Stimulated activated CD4-positive, alpha-beta T cell treated with anti-CD3 and anti-CD28 coated beads, Interleukin-15, amount 100 ng/mL, for 48 hours (primary cell): ENCODE data around the gene MST1R.
"Not testable (repeated sequence)": the region's sequence is repeated elsewhere in the genome, so short reads cannot be mapped to it uniquely, and the experiment has no call there.

Source experiments
- DNase-seq, 2 donors: peaks; one replicate each; pipeline ENCODE4 v3.0.0-alpha.2; 2020; ENCODE audit warnings: low read depth in 2 of 2

Gene MST1R

DNA sequence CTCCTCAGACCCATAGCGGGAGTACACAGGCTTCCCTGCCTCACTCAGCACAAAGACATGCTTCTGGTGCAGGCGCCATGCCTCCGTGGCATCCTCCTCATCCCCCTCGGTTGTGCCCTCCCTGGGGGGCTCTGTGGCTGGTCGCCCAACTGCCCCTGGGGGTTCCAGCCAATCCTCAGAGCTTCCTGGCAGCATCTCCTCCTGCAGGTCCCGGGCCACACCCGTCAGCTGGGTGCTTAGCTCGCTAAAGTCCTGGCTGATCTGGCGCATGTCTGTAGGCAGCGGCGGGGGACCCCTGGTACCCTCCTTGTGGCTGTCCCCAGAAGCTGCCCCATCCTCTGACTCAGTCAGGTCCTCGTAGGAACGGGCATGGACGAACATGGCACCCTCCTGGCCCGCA is 7.9 kb upstream of the MST1R start:
- DNase-seq: no peak

DNA sequence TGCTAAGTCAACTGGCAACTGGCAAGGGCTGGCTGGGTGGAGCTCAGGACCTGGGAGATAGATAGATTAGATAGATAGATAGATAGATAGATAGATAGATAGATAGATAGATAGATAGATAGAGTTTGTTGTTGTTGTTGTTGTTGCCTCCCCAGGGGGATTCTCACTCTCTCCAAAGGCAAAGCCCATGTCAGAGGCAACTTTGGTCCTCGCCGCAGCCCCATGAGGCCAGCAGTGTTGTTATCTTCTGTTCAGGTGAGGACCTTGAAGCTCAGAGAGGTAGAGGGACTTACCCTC is 7.4 kb upstream of the MST1R start:
- no peak for DNase-seq

DNA sequence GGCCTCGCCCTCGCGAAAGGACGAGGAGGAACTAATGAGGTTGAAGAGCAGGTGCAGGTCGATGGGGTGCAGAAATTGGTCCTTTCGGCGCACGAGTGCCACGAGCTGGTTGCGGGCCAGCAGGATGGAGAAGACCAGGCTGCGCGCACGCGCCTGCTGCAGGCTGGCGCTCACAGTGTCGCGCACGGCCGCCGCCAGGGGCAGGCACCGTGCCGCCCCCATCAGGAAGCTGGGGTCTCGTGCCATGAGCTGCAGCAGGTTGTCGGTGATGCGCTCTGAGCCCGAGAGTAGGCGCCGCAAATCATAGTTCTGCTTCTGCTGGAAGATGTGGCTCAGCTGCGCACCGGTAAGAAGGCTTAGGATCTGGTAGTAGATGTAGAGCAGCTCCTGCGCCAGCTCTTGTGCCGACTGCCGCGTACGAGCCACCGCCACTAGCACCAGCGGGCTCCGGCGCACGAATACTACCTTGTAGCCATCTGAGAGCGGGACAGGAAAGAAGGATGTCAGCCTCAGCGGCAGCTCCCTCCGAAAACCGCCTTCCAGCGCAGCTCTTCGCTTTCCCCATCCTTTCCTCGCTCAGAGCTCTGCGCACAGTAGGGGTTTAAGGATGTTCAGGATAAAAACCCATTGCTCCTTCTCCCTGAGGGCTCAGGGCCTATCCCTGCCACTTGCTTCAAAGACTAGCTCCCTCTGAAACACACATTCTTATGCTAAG is 6.9 kb upstream of the MST1R start:
- DNase-seq: no peak

DNA sequence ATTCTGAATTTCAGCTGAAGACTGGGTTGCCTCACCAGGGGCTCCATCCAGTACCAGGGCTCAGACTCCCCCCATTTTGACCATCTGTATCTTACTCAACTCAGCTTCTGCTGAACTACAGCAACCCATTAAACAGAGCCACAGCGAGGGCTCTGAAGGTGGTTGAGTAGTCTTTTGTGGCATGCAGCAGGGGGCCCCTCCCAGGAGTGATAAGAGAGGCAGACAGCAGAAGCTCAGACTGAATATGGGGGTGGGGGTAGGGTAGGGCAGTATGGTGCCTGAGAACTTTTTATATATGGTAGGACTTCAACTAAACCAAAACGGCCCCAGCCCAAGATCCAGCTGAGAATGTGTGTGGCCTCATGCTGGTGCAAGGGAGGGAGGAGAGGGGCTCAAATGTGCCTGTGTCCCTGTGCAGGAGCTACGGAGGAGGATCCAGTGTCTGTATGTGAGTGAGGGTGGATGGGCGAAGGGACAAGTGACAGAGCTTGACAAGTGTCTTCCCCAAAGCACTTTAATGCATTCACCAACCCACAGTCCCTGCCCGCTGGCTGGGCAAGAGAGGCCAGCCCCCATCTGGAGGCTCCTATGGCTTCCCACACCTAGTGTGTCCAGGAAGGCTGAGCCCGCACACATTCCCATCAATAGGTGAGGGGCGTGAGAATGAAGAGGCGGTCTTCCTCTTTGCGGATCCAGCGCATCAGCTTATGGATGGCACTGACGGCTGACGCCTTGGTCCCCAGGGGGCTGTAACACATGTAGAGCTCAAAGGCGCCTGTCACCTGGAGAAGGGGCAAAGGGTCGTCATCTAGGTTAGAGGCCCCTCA is 4.9 kb upstream of the MST1R start:
- no peak for DNase-seq

DNA sequence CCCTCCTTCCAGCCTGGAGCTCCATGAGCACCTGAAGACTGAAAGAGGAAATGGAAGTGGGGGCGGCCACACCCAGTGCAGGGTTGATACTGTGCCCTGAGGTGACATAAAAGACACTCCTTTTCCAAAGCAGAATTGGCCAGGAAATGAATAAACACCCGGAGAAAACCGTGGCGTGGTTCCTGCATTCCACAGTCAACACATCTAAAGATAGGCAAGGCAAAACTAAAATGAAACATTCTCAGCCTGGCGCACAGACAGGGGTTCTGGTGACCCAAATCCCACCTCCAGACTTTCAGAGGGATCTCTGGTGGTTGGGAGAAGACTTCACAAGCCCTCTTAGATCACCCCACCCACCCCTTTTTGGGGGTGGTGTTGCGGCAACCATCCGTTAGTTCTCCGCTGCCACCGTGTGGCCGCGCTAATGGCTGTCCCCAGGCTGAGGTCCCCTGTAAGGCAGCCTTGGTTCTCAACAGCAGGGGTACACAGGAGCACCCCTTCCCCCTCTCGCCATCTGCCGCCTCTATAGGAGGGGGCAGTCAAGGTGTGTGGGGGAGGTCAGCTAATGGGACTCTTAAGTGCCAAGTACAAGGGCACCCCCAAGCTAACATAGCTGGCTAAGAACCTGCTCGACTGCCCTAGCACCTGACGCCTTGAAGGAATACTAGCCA is 2.5 kb upstream of the MST1R start:
- DNase-seq: peak; percentile 17 to 49

DNA sequence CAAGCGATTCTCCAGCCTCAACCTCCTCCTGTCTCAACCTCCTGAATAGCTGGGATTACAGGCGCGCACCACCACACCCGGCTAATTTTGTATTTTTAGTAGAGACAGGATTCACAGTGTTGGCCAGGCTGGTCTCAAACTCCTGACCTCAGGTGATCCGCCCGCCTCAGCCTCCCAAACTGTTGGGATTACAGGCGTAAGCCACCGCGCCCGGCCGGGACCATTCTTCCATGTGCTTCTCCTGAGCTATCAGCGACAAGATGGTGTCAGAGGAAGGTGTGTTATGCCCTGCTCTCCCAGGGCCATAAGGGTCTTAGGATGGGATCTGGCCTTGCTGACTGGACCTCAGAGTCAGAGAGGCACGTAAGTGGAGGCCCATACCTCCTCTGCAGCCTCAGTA is 775 bp upstream of the MST1R start:
- not testable (repeated sequence) for DNase-seq

DNA sequence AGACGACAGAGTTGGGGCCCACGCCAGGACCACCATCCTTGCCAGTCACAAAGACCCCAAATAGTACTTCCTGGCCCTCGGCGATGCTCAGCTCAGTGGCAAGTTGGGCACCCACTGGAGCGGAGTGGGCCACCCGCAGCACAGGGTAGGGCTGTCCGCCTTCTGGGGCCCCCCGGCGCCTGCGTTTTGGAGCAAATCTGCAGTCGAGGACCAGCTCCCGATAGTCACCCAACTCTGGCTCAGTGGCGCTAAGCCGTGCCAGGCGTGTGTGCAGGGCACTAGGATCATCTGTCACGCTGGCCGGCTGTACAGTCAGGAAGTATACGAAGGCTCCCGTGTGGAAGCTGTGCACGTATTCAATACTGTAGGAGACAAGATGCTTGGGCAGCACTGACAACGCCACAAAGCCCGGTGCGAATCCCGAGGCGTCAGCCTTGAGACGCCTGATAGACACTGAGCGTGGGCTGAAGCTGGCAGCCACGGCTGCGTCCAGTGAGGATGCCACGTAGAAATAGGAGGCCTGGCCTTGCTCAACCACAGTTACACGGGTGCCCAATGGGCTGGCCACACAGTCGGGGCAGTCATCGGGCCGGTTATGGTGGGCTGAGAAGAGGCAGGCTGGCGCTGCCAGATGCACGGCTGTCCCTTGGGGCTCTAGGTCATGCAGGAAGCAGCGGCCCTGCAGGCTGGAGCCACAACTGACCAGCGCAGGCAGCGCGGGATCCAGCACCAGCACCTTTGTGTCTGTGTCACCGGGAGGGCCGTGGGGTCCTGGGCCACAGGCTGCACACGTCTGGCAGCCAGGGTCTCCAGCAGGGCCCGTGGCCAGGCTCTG is 945 bp downstream of the MST1R start:
- DNase-seq: no peak

DNA sequence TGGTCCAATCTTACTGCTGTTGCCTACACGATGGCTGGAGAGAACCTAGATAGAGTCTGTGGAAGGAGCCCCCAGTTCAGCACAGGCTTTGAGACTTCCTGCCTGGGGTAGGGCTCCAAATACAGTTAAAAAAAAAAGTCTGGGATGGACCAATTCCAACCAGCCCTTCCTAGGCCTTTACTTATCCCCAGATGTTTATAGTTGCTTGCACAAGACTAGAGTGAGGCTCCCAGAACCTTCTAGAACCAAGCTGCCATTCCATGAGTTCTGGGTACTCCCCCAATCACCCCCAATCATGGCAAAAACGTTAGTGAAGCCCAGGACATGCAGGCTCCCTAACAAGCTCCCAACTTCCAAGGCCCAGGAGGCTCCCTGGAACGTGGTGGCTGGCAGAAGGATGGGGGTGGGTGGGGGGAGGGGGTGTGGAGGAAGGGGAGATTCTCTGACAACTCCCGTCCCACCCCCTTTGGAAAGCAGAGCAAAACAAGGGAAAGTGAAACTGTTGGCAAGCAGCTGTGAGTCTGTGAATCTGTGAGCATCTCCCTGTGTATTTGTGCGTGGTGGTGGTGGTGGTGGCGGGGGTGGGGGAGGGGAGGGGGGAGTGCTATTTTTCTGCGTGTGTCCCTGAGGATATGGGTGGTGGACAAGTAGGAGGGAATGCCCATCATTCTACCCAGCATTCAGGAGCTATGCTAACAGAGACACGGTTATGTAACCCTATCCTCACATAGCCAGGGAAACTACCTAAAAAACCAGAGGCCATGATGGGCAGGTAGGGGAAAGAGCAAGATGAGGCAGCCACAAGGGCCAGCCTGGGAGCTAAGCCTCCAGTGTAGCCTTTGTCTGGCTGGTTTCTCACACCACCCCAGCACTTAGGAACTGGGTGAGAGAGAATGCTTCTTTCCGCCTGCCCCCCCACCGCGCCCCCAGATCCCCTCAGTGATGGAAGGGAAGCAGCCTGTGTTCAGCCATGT is 2.0 kb downstream of the MST1R start:
- DNase-seq: no peak

DNA sequence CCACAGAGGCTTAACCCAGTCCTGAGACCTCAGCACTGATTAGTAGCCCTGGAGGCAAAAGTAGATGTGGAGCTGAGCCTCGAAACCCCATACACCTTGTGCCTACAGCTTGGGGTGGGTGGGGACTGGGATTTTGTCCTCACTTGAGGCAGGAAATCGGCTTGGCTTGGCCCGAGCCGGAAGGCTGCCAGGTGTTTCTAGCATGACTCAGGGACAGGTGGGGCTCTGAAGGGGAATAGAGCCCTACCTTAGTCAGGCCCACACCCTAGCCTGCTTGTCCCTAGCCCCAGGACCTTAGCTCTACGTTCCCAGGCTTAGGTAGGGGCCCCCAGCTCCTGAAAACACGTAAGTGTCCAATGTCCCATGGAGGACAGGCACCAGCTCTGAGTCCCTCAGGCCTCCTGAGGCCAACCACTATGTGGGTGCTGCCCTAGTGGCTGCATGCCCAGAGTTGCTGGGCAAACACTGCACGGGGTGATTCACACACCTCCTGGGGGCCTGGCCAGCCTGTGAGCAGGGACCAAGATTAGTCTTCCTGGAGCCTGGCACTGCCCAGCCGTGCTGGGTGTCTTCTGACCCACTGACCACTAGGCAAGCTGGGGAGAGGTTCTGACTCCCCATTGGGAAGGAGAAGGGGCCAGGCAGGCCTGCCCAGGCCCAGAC is 3.1 kb downstream of the MST1R start:
- no peak for DNase-seq

DNA sequence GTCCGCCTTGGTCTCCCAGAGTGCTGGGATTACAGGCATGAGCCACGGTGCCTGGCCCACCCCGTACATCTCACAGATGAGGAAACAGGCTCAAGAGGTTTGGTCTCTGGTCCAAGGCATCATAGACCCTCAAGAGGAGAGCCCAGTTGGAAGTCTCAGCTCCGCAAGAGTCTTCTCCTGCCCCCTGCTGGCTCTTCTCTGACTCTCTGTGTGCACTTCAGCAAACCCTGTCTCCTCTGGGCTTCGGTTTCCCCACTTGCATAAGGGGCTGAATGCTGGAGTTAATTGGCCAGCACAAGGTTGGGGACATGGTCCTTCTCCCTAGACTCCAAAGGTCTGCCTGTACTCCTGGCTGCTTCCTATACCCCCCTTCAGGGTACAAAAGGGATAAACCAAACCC is 3.9 kb downstream of the MST1R start:
- DNase-seq: no peak

DNA sequence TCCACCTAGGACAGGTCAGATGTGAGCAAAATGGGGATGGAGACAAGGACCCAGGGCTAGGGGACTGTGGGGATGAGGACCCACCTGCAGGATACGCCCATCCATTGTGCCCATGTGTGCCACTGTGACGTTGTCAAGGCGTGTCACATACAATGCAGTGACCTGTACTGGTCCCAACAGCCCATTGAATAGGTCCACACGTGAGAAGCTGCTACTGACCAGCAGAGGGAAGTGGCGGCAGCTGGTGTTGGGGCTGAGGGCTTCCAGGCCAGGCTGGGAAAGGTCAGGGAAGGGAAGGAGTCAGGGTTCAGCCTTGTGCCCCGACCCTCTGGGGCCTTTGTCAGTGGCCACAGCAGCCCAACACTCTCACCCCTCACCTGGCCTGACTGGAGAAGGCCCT is 4.7 kb downstream of the MST1R start:
- no peak for DNase-seq

DNA sequence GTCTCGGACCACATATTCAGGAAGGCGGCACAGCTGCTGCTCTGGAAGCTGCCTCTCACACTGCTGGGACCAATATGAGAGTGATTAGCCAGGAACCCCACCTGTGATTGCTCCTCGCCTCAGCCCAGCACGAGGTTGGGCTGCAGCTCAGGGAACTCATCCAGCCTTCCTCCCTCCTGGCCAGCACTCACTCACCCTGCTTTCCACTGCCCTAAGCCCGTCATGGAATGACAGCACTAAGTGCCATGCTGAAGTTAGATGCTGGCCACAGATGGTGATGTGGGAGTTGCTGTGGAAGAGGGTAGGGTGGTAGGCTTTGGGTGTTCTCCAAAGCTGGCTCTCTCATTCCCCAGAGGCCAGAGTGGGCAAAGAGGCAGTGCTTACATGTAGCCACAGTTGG is 7.3 kb downstream of the MST1R start:
- no peak for DNase-seq

DNA sequence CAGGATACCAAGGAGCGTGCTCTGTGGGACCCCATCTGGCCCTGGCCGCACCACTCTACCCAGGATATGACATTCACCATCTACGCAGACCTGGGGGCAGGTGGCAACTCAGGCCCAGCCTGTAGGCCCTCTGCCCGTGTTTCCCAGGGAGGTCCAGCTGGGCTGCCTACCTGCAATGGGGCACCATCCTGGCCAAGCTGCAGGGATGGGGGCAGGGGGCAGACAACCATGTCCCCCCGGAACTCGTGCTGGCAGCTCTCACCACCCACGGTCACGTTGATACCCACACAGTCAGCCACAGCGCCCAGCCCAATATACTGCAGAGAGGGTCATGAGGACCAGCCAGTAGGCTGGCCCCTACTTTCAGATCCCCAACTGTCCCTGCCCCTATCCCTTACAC is 7.9 kb downstream of the MST1R start:
- no peak for DNase-seq

DNA sequence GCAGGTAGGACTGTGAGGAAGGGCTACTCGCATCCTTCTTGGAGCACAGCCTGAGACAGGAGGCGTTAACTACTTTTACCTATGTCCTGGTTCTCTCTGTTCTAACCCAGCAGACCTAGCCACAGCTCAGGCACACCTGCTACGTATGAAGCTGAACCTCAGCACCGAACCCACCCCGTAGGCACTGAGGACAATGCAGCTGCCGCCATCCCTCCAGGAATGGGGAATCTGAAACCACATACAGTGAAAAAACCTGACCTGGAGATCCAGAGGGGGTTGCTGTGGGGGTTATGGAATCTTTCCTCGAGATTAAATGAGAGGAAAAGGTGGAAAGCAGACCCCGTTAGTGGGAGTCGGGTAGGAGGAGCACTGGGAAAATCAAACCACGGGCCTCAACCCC is 14.4 kb downstream of the MST1R start:
- no peak for DNase-seq

DNA sequence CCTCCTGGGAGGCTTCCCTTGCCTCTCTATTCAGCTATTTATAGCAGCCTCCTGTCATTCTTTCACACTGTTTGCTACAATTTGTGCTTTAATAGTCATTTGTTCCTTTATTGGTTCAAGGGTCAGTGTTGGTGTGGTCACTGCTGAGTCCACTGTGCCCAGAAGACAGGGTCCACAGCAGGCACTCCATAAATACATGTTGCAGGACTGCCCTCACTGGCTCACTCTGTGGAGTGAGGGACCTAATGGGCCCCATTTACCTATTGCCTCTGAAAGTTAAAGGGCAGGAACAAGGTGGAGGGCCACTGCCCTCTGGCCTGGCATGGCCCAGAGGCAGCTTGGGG is 16.8 kb downstream of the MST1R start:
- no peak for DNase-seq

DNA sequence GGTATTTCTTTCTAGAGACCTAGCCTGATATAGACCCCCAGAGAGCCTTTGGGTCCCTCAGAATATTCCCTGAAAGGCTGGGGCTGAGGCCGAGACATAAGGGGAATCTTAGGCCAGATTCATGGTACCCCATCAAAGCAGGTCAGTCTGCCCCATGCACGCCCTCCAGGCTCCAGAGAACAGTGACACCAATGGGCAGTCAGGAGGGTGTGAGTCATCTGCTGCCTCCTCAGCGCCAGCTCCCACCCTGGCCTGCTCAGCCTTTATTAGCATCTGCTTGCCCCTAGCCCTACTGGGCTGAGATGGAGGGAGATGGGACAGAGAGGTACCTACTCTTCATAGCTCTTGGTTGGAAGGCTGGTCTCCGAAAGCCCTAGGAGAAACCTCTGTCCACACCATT is 19.7 kb downstream of the MST1R start:
- no peak for DNase-seq

DNA sequence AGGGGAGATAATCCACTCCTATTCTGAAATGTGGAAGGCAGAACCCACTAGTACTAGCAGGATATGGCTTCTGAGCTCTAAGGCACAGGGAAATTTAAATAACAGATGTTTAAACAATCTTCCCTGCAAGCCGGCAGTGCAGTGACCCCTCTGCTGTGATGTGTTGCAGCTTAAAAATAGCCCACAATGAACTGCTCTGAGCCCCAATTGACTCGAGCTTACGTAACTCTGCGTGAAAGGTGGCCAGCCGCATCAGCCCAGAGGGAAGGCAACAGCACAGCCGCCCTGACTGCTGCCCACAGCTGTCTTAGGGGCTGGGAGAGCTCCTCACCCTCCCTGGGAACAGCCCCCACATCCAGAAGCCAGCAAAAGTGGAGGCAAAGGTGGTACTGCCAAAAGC is 21.5 kb downstream of the MST1R start:
- no peak for DNase-seq

DNA sequence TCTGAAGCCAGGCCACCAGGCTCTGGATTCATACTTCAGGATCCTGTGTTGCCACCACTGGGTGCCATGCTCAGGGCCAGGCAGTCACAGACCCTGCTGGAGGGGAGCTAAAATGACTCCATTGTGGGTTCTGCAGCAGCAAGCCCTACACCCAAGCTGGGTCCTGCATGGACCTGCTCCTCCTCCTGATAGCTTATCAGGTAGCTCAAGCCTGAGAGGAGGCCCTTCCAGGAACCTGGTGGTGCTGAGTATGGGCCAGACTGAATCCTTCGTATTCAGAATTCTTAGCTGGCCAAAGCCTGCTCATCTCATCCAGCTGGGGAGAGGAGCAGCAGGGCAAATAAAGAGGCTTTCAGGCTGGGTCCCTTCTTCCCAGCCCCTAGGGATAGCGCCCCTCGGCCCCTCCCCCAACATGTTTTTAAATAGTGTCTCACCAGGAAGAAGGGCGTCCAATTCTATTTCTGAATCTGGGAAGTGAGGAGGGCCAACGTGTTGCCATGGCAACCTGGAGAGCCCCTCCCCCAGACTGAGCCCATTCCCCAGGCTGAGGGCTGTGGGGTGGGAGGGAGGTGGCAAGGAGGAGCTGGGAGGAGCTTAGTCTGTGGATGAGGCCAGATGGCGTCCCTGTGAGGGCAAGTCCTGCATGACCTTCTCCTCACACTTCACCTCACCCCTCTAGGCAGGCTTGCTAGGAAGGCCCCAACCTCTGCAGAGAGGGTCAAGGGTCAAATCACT is 22.9 kb downstream of the MST1R start:
- no peak for DNase-seq

DNA sequence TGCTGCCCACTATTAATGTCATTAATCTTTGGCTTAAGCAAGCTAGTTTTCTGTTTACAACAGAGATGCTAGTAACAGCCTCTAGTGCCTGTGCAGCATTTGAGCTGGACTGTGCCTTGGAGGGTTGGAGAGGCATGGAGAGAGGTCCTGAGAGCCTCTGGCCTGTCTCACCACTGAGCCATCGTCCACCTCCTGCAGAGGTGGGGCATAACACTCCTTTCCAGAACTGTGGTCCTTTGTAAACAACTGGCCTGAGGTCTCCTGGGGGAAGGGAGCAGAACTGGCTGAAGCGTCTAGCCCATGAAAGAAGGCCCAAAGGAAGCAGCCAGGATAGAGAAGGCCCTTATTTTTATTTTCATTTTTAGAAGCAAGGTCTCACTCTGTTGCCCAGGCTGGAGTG is 24.0 kb downstream of the MST1R start:
- no peak for DNase-seq

DNA sequence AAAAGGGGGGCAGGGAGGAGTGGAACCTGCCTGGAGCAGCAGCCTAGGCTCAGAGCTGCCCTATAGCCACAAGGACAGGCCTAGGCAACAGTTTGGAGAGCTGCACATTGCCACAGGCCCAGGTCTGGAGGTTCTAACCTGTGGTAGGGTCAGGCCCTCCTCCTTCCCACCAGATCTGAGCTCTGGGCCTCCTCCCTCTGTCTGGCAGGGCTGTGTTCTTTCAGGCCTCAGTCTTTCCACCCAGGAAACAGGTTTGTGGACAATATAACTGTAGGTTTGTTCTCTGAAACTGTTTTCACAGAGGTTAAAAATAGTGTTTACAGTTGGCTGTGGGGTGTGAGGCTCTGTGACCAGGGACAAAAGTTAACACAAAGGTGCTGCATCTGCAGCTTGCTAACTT is 25.0 kb downstream of the MST1R start:
- DNase-seq: no peak
